Progenitor cell of endocrine pancreas (in vitro differentiated cells): ENCODE results near the gene GNB2. TPM values are rescaled to one million over a fixed set of nuclear protein-coding genes. Genes with fewer than 3 reads are reported as not detected.

Source experiments
- DNase-seq: peaks from one replicate; pipeline ENCODE4 v3.0.0; 2021; ENCODE audit warnings: low spot score; ENCODE audit not compliant: unreplicated experiment
- H3K27ac Mint-ChIP-seq: 2 replicates; pipeline ENCODE4 v1.8.0; 2021; ENCODE audit warnings: mild to moderate bottlenecking, moderate library complexity, mixed read lengths
- H3K27me3 Mint-ChIP-seq: 2 replicates; pipeline ENCODE4 v1.8.0; 2021; ENCODE audit warnings: mixed read lengths
- H3K36me3 Mint-ChIP-seq: 2 replicates; pipeline ENCODE4 v1.8.0; 2022; ENCODE audit warnings: mixed read lengths; ENCODE audit not compliant: insufficient read depth
- H3K4me1 Mint-ChIP-seq: 2 replicates; pipeline ENCODE4 v1.8.0; 2021; ENCODE audit warnings: low read depth, mixed read lengths
- H3K4me3 Mint-ChIP-seq: 2 replicates; pipeline ENCODE4 v1.8.0; 2021; ENCODE audit warnings: low read depth, mild to moderate bottlenecking, moderate library complexity, mixed read lengths
- H3K9me3 Mint-ChIP-seq: 2 replicates; pipeline ENCODE4 v1.8.0; 2021; ENCODE audit warnings: low read depth, mixed read lengths
- long read RNA-seq: library from polyadenylated mRNA; unstranded; transcript quantifications from one replicate; pipeline ENCODE4 v2.0.0, GENCODE V29; 2020
- total RNA-seq: library from RNA; stranded (reverse); gene quantifications from 2 replicates; pipeline ENCODE4 v1.2.1, GENCODE V29; 2021
- TF ChIP-seq, protein P1 (sequence below): fragments of 200-600 bp; sonication (generic); IDR thresholded peaks from one replicate; pipeline ENCODE4 v1.5.0; 2021; ENCODE audit warnings: antibody characterized with exemption, mild to moderate bottlenecking; ENCODE audit not compliant: unreplicated experiment

Gene GNB2
- total RNA-seq: 160 and 167 TPM in 2 replicates
- long read RNA-seq, partial matches to known transcripts: 2 of 2 reads
- long read RNA-seq, other reads (novel, unspliced or antisense): 0 of 2 reads

DNA sequence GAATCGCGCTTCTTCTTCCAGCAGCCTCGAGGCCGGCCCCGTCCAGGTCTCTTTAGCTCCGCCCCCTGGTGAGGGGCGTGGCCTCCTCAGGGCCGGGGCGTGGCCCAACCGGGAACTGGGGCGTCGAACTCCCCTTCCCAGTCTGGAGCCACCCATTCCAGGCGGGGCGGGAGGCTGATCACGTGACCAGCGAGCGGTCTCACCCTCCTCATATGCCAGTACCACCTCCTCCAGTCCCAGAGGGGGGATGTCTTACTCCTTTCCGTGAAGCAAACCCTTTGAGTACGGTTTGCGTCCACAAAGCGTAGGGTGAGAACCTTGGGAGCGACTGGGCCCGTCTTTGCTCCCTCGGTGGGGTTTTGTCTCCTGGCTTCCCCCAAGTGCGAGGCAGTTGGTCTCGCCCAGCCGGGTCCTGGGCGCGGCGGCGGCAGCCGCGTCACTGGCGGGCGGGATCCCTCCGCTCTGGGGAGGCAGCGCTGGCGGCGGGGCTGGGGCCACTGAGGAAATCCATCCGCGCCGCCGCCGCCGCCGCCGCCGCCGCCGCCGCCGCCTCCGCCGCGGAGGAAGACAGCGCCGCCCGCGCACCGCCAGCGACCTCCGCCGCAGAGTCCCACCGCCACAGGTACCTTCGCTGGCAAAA lies at the start of gene GNB2:
TSS of gene GNB2 (plus strand) at position 439 of the 640 bp plus-strand sequence. CDS start 2,526 bp downstream, outside the sequence.
- H3K36me3 Mint-ChIP-seq: peaks cover 4% of the 10 kb centered on the region
- TF ChIP-seq, protein P1, sequence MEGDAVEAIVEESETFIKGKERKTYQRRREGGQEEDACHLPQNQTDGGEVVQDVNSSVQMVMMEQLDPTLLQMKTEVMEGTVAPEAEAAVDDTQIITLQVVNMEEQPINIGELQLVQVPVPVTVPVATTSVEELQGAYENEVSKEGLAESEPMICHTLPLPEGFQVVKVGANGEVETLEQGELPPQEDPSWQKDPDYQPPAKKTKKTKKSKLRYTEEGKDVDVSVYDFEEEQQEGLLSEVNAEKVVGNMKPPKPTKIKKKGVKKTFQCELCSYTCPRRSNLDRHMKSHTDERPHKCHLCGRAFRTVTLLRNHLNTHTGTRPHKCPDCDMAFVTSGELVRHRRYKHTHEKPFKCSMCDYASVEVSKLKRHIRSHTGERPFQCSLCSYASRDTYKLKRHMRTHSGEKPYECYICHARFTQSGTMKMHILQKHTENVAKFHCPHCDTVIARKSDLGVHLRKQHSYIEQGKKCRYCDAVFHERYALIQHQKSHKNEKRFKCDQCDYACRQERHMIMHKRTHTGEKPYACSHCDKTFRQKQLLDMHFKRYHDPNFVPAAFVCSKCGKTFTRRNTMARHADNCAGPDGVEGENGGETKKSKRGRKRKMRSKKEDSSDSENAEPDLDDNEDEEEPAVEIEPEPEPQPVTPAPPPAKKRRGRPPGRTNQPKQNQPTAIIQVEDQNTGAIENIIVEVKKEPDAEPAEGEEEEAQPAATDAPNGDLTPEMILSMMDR: no peak
- H3K27me3 Mint-ChIP-seq: peaks cover 21% of the 10 kb centered on the region
- H3K4me3 Mint-ChIP-seq: peak within 1 kb of the TSS; percentile 91
- H3K27ac Mint-ChIP-seq: peak within 1 kb of the TSS; percentile 96
- peak; percentile 99 for DNase-seq
- H3K9me3 Mint-ChIP-seq: no peaks in the 10 kb centered on the region
- H3K4me1 Mint-ChIP-seq: peaks cover 2% of the 10 kb centered on the region

DNA sequence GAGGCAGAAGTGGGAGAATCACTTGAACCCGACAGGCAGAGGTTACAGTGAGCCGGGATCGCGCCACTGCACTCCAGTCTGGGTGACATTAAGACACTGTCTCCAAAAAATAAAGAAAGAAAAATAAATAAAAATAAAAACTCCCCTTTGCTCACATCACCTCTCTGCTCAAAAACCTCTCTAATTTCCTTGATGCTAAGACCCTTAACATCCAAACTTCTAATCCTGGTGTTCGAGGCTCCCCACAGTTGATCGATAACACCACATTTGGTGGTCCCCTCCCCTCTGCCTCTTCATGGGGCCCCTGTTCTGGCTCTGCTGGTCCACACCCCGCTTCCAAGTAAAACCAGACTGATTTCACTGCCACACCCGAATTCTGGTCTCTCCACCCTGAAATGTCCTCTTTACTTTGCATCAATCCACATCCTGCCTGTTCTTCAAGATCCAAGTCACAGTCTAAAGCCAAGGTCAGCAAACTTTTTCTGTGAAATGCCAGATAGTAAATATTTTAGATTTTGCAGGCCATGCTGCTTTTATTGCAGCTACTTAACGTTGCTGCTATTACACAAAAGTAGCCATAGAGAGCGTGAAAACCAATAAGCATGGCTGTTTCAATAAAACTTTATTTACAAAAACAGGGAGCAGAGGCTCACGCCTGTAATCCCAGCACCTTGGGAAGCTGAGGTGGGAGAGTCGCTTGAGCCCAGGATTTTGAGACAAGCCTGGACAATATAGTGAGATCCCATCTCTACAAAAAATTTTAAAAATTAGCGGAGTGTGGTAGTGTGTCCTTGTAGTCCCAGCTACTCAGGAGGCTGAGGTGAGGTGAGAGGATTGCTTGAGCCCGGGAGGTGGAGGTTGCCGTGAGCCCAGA lies 49.4 kb upstream of the GNB2 start:
- peaks cover 30% of the 10 kb centered on the region for H3K27me3 Mint-ChIP-seq

DNA sequence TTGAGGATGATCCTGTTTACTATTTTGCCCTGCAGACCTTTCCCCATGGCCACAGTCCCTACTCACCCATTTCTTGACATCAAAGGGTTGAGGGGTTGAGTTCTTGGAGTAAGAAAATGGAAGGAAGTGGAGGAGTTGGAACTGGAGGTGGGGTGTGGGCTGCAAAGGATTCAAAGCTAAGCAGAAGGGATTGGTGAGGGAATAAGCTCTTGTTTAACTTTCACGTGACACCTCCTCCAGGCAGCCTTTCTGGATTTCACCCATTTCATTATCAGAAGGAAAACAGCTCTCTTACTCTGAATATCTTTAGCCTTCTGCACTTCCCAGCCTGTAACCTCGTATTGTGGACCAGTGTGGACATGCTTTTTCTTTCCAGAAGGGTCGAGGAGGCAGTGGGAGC lies 47.5 kb upstream of the GNB2 start:
- H3K27me3 Mint-ChIP-seq: peaks cover 36% of the 10 kb centered on the region
- peaks cover 4% of the 10 kb centered on the region for H3K36me3 Mint-ChIP-seq
- no peak overlapping the region for H3K4me3 Mint-ChIP-seq
- DNase-seq: no peak
- H3K27ac Mint-ChIP-seq: no peak overlapping the region
- H3K9me3 Mint-ChIP-seq: no peaks in the 10 kb centered on the region
- H3K4me1 Mint-ChIP-seq: no peaks in the 10 kb centered on the region
- TF ChIP-seq, protein P1: no peak

More for the DNA sequence above, 49.4 kb upstream of the GNB2 start:
- no peaks in the 10 kb centered on the region for H3K4me1 Mint-ChIP-seq
- H3K36me3 Mint-ChIP-seq: peaks cover 6% of the 10 kb centered on the region
- TF ChIP-seq, protein P1: no peak
- H3K9me3 Mint-ChIP-seq: no peaks in the 10 kb centered on the region
- no peak for DNase-seq
- H3K27ac Mint-ChIP-seq: no peak overlapping the region
- no peak overlapping the region for H3K4me3 Mint-ChIP-seq

DNA sequence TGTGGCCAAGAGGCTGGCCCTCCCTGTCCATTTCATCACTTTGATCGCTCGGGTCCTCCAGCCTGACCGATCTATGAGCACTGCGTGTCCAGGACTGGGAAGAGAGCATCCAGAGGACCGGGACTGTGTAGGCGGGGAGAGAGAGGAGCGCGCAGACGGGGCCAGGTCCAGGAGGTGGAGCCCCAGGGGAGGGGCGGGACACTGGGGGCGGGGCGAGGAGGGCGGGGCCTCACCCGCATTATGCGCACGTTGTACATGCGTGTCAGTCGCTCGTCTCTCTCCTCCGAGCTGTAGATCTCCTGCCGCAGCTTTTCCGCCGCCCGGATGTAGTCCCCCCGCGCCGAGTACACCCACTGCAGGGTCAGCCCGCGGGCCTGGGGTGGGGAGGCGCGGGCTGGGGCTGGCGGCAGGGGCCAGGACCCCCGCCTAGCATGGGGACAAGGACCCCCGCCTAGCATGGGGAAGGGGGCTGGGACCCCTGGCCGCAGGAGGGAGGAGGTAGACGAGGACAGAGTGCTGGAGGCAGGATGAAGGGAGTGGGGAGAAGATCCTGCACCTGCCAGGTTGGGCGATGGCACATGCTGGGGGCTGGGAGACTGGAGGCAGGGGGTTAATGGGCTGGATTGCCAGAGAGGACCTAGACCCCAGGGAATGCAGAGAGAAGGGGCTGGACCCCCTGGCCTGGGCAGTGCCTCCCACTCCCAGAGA lies 46.9 kb upstream of the GNB2 start:
- DNase-seq: peak; percentile 54
- Mint-ChIP-seq H3K4me3 (no peak overlapping the region), H3K27me3 (peaks cover 39% of the 10 kb centered on the region)

More for the DNA sequence above, 46.9 kb upstream of the GNB2 start:
- TF ChIP-seq, protein P1: no peak
- H3K4me1 Mint-ChIP-seq: no peaks in the 10 kb centered on the region
- no peaks in the 10 kb centered on the region for H3K9me3 Mint-ChIP-seq
- peaks cover 4% of the 10 kb centered on the region for H3K36me3 Mint-ChIP-seq
- H3K27ac Mint-ChIP-seq: no peak overlapping the region
